Measurements from ENCODE around the gene SCTR. TPM values are rescaled to one million over a fixed set of nuclear protein-coding genes. Genes with fewer than 3 reads are reported as not detected.

The SCTR gene
- total and polyA plus RNA-seq, 2 of the 13 experiments (the other 11 are each of a cell fraction or from before 2014, with no cell fraction given) = not detected

DNA sequence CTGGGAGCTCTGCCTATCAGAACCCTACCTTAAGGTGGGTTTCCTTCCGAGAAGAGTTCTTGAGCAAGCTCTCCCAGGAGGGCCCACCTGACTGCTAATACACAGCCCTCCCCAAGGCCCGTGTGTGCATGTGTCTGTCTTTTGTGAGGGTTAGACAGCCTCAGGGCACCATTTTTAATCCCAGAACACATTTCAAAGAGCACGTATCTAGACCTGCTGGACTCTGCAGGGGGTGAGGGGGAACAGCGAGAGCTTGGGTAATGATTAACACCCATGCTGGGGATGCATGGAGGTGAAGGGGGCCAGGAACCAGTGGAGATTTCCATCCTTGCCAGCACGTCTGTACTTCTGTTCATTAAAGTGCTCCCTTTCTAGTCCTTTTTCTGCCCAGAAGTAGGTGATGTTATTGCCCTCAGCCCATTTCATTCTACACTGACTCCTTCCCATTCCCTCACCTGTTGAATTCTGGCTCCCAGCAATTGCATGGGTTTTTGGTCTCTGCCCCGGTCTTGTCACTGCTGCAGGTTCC is 86.1 kb downstream of the SCTR start (continued):
- TF ChIP-seq, protein P1, sequence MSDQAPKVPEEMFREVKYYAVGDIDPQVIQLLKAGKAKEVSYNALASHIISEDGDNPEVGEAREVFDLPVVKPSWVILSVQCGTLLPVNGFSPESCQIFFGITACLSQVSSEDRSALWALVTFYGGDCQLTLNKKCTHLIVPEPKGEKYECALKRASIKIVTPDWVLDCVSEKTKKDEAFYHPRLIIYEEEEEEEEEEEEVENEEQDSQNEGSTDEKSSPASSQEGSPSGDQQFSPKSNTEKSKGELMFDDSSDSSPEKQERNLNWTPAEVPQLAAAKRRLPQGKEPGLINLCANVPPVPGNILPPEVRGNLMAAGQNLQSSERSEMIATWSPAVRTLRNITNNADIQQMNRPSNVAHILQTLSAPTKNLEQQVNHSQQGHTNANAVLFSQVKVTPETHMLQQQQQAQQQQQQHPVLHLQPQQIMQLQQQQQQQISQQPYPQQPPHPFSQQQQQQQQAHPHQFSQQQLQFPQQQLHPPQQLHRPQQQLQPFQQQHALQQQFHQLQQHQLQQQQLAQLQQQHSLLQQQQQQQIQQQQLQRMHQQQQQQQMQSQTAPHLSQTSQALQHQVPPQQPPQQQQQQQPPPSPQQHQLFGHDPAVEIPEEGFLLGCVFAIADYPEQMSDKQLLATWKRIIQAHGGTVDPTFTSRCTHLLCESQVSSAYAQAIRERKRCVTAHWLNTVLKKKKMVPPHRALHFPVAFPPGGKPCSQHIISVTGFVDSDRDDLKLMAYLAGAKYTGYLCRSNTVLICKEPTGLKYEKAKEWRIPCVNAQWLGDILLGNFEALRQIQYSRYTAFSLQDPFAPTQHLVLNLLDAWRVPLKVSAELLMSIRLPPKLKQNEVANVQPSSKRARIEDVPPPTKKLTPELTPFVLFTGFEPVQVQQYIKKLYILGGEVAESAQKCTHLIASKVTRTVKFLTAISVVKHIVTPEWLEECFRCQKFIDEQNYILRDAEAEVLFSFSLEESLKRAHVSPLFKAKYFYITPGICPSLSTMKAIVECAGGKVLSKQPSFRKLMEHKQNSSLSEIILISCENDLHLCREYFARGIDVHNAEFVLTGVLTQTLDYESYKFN (CRISPR knock-in tag; conservative IDR thresholded peaks at IDR 0.05) = peak; percentile 93
- TF ChIP-seq, protein P2, sequence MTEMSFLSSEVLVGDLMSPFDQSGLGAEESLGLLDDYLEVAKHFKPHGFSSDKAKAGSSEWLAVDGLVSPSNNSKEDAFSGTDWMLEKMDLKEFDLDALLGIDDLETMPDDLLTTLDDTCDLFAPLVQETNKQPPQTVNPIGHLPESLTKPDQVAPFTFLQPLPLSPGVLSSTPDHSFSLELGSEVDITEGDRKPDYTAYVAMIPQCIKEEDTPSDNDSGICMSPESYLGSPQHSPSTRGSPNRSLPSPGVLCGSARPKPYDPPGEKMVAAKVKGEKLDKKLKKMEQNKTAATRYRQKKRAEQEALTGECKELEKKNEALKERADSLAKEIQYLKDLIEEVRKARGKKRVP (CRISPR knock-in tag; IDR thresholded peaks at IDR 0.05) = no peak
- TF ChIP-seq ZC3H4 (CRISPR knock-in tag; IDR thresholded peaks at IDR 0.05; ENCODE audit: borderline replicate concordance) (no peak), ZNF577 (CRISPR knock-in tag; IDR thresholded peaks at IDR 0.05; ENCODE audit: borderline replicate concordance, low read depth) (no peak), CREM (IDR thresholded peaks at IDR 0.05) (peak; percentile 56; the same call in 1 of the 2 replicates), CREM (CRISPR knock-in tag; IDR thresholded peaks at IDR 0.05) (no peak), ERF (CRISPR knock-in tag; IDR thresholded peaks at IDR 0.05) (peak; percentile 78), DNMT3B (CRISPR knock-in tag; conservative IDR thresholded peaks at IDR 0.05) (no peak), ZBTB8A (CRISPR knock-in tag; IDR thresholded peaks at IDR 0.05; ENCODE audit: borderline replicate concordance, low read depth) (no peak), ZSCAN9 (CRISPR knock-in tag; IDR thresholded peaks at IDR 0.05; ENCODE audit: borderline replicate concordance) (peak; percentile 32; the same call in 1 of the 2 replicates), TMF1 (CRISPR knock-in tag; IDR thresholded peaks at IDR 0.05; ENCODE audit: low read depth) (no peak), ZNF644 (CRISPR knock-in tag; IDR thresholded peaks at IDR 0.05; ENCODE audit: low read depth) (peak; percentile 99), POLR2AphosphoS5 (IDR thresholded peaks at IDR 0.05; ENCODE audit: low read depth, low read length) (peak; percentile 72)
- TF ChIP-seq, protein P3, sequence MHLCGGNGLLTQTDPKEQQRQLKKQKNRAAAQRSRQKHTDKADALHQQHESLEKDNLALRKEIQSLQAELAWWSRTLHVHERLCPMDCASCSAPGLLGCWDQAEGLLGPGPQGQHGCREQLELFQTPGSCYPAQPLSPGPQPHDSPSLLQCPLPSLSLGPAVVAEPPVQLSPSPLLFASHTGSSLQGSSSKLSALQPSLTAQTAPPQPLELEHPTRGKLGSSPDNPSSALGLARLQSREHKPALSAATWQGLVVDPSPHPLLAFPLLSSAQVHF (CRISPR knock-in tag; IDR thresholded peaks at IDR 0.05) = no peak
- TF ChIP-seq, protein P4, sequence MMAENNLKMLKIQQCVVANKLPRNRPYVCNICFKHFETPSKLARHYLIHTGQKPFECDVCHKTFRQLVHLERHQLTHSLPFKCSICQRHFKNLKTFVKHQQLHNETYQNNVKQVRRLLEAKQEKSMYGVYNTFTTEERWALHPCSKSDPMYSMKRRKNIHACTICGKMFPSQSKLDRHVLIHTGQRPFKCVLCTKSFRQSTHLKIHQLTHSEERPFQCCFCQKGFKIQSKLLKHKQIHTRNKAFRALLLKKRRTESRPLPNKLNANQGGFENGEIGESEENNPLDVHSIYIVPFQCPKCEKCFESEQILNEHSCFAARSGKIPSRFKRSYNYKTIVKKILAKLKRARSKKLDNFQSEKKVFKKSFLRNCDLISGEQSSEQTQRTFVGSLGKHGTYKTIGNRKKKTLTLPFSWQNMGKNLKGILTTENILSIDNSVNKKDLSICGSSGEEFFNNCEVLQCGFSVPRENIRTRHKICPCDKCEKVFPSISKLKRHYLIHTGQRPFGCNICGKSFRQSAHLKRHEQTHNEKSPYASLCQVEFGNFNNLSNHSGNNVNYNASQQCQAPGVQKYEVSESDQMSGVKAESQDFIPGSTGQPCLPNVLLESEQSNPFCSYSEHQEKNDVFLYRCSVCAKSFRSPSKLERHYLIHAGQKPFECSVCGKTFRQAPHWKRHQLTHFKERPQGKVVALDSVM (CRISPR knock-in tag; IDR thresholded peaks at IDR 0.05) = no peak
- TF ChIP-seq, protein P5, sequence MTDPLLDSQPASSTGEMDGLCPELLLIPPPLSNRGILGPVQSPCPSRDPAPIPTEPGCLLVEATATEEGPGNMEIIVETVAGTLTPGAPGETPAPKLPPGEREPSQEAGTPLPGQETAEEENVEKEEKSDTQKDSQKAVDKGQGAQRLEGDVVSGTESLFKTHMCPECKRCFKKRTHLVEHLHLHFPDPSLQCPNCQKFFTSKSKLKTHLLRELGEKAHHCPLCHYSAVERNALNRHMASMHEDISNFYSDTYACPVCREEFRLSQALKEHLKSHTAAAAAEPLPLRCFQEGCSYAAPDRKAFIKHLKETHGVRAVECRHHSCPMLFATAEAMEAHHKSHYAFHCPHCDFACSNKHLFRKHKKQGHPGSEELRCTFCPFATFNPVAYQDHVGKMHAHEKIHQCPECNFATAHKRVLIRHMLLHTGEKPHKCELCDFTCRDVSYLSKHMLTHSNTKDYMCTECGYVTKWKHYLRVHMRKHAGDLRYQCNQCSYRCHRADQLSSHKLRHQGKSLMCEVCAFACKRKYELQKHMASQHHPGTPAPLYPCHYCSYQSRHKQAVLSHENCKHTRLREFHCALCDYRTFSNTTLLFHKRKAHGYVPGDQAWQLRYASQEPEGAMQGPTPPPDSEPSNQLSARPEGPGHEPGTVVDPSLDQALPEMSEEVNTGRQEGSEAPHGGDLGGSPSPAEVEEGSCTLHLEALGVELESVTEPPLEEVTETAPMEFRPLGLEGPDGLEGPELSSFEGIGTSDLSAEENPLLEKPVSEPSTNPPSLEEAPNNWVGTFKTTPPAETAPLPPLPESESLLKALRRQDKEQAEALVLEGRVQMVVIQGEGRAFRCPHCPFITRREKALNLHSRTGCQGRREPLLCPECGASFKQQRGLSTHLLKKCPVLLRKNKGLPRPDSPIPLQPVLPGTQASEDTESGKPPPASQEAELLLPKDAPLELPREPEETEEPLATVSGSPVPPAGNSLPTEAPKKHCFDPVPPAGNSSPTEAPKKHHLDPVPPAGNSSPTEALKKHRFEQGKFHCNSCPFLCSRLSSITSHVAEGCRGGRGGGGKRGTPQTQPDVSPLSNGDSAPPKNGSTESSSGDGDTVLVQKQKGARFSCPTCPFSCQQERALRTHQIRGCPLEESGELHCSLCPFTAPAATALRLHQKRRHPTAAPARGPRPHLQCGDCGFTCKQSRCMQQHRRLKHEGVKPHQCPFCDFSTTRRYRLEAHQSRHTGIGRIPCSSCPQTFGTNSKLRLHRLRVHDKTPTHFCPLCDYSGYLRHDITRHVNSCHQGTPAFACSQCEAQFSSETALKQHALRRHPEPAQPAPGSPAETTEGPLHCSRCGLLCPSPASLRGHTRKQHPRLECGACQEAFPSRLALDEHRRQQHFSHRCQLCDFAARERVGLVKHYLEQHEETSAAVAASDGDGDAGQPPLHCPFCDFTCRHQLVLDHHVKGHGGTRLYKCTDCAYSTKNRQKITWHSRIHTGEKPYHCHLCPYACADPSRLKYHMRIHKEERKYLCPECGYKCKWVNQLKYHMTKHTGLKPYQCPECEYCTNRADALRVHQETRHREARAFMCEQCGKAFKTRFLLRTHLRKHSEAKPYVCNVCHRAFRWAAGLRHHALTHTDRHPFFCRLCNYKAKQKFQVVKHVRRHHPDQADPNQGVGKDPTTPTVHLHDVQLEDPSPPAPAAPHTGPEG (CRISPR knock-in tag; IDR thresholded peaks at IDR 0.05) = no peak
